Esophagus squamous epithelium (tissue), 4 donors: Measurements from ENCODE around the gene SLC27A2.

Experiments
- CTCF ChIP-seq, 6 experiments: fragments of 450-650 bp in 4 of 6; fragments of 200-600 bp in 2 of 6; sonication (generic) in 2 of 6; IDR thresholded peaks; one replicate each; pipeline ENCODE4 v1.5.1; 2016 to 2019; ENCODE audit warnings: antibody characterized with exemption in 6 of 6, mild to moderate bottlenecking in 4 of 6, moderate library complexity in 4 of 6
- POLR2A ChIP-seq, 4 donors: fragments of 450-650 bp; IDR thresholded peaks; one replicate each; pipeline ENCODE4 v1.6.1; 2017; ENCODE audit warnings: antibody characterized with exemption in 4 of 4, mild to moderate bottlenecking in 4 of 4, moderate library complexity in 3 of 4

GRCh38 chr15:50186090-50186489 is 4.1 kb downstream of the SLC27A2 start:
- TF ChIP-seq CTCF (IDR thresholded peaks at IDR 0.05): no peak
- TF ChIP-seq POLR2A (IDR thresholded peaks at IDR 0.05): no peak
